ENCODE data around the gene TWIST1. TPM values are rescaled to one million over a fixed set of nuclear protein-coding genes. Genes with fewer than 3 reads are reported as not detected.

Gene TWIST1
- total RNA-seq, 1 experiment from 2014 or later, result not detected

DNA sequence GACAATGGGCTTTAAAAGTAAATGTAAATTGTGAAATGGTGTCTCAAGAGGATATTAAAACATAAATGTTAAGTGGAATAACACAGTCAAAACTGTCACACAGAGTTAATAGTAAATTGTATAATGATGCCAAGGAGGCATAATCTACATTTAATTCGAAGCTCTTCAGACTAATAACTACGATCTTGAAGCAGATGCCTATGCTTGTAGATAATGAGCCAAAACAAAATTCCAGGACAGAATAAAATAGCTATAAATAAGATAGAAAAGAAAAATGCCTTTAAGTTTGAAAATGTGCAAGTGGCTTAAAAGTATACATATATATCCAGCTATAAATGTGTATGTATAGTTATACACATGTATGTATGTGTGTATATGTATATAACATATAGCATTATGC, 17.5 kb downstream of the TWIST1 start:
- H2BK12ac ChIP-seq (ENCODE audit: insufficient read length, low read depth, low read length), result no peak overlapping the region

More for the DNA sequence above, 17.5 kb downstream of the TWIST1 start:
- TF ChIP-seq, protein P1, sequence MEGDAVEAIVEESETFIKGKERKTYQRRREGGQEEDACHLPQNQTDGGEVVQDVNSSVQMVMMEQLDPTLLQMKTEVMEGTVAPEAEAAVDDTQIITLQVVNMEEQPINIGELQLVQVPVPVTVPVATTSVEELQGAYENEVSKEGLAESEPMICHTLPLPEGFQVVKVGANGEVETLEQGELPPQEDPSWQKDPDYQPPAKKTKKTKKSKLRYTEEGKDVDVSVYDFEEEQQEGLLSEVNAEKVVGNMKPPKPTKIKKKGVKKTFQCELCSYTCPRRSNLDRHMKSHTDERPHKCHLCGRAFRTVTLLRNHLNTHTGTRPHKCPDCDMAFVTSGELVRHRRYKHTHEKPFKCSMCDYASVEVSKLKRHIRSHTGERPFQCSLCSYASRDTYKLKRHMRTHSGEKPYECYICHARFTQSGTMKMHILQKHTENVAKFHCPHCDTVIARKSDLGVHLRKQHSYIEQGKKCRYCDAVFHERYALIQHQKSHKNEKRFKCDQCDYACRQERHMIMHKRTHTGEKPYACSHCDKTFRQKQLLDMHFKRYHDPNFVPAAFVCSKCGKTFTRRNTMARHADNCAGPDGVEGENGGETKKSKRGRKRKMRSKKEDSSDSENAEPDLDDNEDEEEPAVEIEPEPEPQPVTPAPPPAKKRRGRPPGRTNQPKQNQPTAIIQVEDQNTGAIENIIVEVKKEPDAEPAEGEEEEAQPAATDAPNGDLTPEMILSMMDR (conservative IDR thresholded peaks at IDR 0.05), result no peak
- H3K56ac ChIP-seq (ENCODE audit: insufficient read length, low read depth, low read length), result no peak overlapping the region
- no peaks in the 10 kb centered on the region for H3K9me3 ChIP-seq (ENCODE audit: control insufficient read depth, low read depth, low read length)
- H4K5ac ChIP-seq (ENCODE audit: insufficient read length, low read depth, low read length), result no peak overlapping the region
- H3K27me3 ChIP-seq (ENCODE audit: insufficient read depth, low read length), result peaks cover 7% of the 10 kb centered on the region; the same call in 1 of the 2 replicates
- no peak overlapping the region for H2BK20ac ChIP-seq (ENCODE audit: low read depth, low read length, poor library complexity, severe bottlenecking)
- Mint-ChIP-seq H3K4me3 (no peak overlapping the region), H3K9me3 (no peaks in the 10 kb centered on the region), H3K27ac (no peak overlapping the region), H3K36me3 (ENCODE audit: insufficient read depth in 1 of 3, low read depth in 3 of 3) (no peaks in the 10 kb centered on the region), H3K4me1 (peaks cover 16 to 19% of the 10 kb centered on the region in 2 experiments), H3K27me3 (ENCODE audit: low read depth) (peaks cover 44% of the 10 kb centered on the region)
- no peak for DNase-seq
- H2BK5ac ChIP-seq (ENCODE audit: insufficient read length, low read length), result no peak overlapping the region
- no peak overlapping the region for H2AK5ac ChIP-seq (ENCODE audit: insufficient read length, low read length)
- no peak overlapping the region for H4K91ac ChIP-seq (ENCODE audit: insufficient read length, low read depth, low read length)
- H3K23ac ChIP-seq (ENCODE audit: insufficient read length, low read depth, low read length), result no peak overlapping the region
- H3T11ph ChIP-seq (ENCODE audit: low read length), result no peak overlapping the region
- H4K20me1 ChIP-seq (ENCODE audit: control insufficient read depth, insufficient read depth, insufficient read length), result no peaks in the 10 kb centered on the region
- no peak overlapping the region for H3K14ac ChIP-seq (ENCODE audit: insufficient read depth, low read length)
- H3K18ac ChIP-seq (ENCODE audit: insufficient read length, low read depth, low read length), result no peak overlapping the region
- no CpG with 5 or more reads among the region's 2 CpGs for WGBS (ENCODE audit: extremely low coverage, insufficient read length, low lambda C conversion rate)
- H3K79me1 ChIP-seq (ENCODE audit: insufficient read depth, low read depth, low read length, poor library complexity, severe bottlenecking), result no peaks in the 10 kb centered on the region
- H2AFZ ChIP-seq (ENCODE audit: low read length), result no peak overlapping the region
- H3K4ac ChIP-seq (ENCODE audit: low read depth, low read length), result no peak overlapping the region
- peaks cover 10% of the 10 kb centered on the region; the same call in 1 of the 2 replicates for H3K4me1 ChIP-seq (ENCODE audit: insufficient read depth, low read length)
- H3K23me2 ChIP-seq (ENCODE audit: insufficient read length, low read depth, low read length, poor library complexity, severe bottlenecking), result no peaks in the 10 kb centered on the region
- H3K4me2 ChIP-seq (ENCODE audit: insufficient read depth, insufficient read length, low read length), result no peak overlapping the region
- H3K9ac ChIP-seq (ENCODE audit: extremely low read depth, insufficient read length, low read length), result no peak overlapping the region
- H3K27ac ChIP-seq (ENCODE audit: insufficient read length, low read depth, low read length), result no peak overlapping the region
- no peak overlapping the region for H4K8ac ChIP-seq (replicated peaks; ENCODE audit: insufficient read length, low read depth, low read length)
- no peak overlapping the region for H2BK120ac ChIP-seq (ENCODE audit: low read depth, low read length, poor library complexity, severe bottlenecking)
- no peaks in the 10 kb centered on the region for H3K79me2 ChIP-seq (ENCODE audit: insufficient read depth, low read length)
- no peak overlapping the region for H2BK15ac ChIP-seq (ENCODE audit: low read depth, low read length)
